NCI-H1105 treated with DMSO at 0.1 percent for 48 hours (cell line): ENCODE data around the gene PRRC2C.

Source experiments
- DNase-seq: peaks from one replicate; lab custom pipeline; 2025; lab: John Stamatoyannopoulos, UW

Gene PRRC2C

GRCh38 chr1:171637928-171638576, 152.7 kb downstream of the PRRC2C start:
- DNase-seq, result no peak

DNA sequence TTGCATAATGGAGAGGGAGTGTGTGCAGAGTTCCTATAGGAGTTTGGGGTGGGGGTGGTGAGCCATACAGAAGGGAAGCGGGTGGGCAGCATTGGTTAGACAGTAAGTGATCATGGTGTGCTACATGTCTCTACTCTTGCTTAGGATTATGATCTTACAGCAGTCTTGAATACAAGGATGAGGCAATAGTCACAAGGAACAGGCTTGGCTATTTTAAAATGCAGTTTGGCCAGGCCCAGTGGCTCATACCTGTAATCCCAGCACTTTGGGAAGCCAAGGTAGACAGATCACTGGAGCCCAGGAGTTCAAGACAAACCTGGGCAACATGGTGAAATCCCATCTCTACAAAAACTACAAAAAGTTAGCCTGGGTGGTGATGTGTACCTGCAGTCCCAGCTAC, 154.9 kb downstream of the PRRC2C start:
- no peak for DNase-seq

GRCh38 chr1:171641076-171641864, 155.9 kb downstream of the PRRC2C start:
- no peak for DNase-seq

GRCh38 chr1:171642197-171642596, 156.9 kb downstream of the PRRC2C start:
- DNase-seq, result no peak
